GM23248 (cell line): Measurements from ENCODE around the gene DGKI.

Experiments
- EZH2 ChIP-seq: fragments of 200-600 bp; sonication (generic); IDR thresholded peaks from 2 replicates; pipeline ENCODE4 v1.6.1; 2018; ENCODE audit warnings: antibody characterized with exemption, mild to moderate bottlenecking; ENCODE audit not compliant: insufficient read depth, poor library complexity, severe bottlenecking
- EZH2phosphoT487 ChIP-seq: fragments of 200-600 bp; sonication (generic); IDR thresholded peaks from 2 replicates; pipeline ENCODE4 v1.6.1; 2018; ENCODE audit warnings: antibody characterized with exemption, moderate library complexity, mild to moderate bottlenecking, low read depth; ENCODE audit not compliant: insufficient read depth

DNA sequence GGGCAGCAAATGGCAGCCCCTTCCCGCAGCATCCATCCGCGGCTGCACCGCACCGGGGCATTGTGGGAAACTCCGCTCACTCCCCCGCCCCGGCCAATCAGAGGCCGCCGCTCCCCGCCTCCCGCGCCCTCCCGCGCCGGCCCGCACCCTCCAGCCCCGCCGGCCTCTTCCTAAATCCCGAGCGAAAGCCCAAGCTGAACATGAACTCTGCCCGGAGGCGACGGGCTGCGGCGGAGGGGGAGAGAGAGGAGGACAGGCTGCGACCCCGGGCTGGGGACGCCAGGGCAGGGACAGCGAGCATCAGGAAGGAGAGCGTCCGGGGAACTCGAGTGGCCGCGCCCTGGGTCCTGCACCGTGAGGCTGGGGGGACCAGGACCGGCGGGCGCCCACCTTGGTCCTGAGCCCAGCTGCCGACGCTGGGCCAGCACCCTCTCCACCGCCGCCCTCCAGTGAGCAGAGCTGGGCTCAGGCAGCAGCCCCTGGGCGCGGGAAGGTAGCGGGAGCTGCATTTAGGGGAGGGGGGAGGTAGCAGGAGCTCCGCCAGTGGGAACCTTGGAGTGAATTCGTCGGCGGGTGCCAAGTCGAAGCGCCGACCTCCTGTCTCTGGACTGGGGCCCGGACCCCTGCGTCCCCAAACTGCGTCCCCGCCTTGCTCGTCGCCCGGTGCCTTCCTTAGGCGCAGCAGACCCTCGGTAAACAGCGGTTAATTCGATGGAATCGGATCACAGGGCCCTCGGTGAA, at the start of gene DGKI:
- TF ChIP-seq EZH2 (no peak), EZH2phosphoT487 (no peak)
